Activated T-cell treated with anti-CD3 and anti-CD28 coated beads for 48 hours (primary cell): ENCODE data around the gene SPACA4.
A peak's percentile ranks its signal among the peaks of the same experiment; 100 is the strongest.
"Not testable (repeated sequence)": the region's sequence is repeated elsewhere in the genome, so short reads cannot be mapped to it uniquely, and the experiment has no call there.

Experiments
- DNase-seq: peaks from one replicate; pipeline ENCODE4 v3.0.0-alpha.2; 2020; ENCODE audit warnings: low read depth

Gene SPACA4

DNA sequence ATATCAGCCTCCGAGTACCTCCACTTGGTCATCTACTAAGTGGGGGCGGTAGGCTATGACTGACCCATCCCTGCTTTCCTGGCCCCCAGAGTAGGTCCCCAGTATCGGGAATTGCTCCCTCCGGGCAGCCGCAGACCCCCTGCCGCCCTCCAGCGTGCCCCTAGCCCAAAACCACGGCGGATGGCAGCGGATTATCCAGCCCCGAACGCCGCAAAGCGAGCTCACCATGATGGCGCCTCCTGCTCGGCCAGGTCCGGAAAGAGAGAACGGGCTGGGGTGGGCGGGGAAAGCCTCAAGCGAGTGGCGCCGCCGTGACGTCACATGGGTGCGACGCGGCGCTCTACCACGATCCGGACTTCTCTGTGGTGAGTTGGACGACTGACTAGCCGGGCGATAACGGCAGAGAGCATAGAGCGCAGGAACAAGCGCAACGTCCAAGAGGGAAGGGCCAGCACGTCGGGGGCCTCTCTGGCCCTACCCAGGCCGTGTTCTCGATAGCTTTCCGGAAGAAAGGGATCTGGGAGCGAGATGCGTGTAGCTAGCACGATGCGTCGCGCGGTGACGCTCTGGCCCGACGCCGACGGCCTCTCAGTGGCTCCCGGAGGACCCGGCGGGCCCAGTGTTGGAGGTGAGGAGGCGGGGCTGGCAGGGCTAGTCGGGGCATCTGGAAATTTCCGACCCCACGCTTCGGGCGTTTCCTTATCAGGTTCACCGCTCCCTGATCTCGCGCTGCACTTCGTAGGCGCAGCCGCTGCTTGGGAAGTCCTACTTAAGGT, 12.6 kb downstream of the SPACA4 start, which contains the start of the genes RPL18 and SPHK2:
RPL18 (minus strand) TSS at position 263 of the 776 bp plus-strand sequence; CDS start at position 228, 35 bp downstream.
SPHK2 (plus strand) TSS at position 591 of the 776 bp plus-strand sequence. CDS start 1,009 bp downstream, outside the sequence.
- DNase-seq = peak; percentile 94

DNA sequence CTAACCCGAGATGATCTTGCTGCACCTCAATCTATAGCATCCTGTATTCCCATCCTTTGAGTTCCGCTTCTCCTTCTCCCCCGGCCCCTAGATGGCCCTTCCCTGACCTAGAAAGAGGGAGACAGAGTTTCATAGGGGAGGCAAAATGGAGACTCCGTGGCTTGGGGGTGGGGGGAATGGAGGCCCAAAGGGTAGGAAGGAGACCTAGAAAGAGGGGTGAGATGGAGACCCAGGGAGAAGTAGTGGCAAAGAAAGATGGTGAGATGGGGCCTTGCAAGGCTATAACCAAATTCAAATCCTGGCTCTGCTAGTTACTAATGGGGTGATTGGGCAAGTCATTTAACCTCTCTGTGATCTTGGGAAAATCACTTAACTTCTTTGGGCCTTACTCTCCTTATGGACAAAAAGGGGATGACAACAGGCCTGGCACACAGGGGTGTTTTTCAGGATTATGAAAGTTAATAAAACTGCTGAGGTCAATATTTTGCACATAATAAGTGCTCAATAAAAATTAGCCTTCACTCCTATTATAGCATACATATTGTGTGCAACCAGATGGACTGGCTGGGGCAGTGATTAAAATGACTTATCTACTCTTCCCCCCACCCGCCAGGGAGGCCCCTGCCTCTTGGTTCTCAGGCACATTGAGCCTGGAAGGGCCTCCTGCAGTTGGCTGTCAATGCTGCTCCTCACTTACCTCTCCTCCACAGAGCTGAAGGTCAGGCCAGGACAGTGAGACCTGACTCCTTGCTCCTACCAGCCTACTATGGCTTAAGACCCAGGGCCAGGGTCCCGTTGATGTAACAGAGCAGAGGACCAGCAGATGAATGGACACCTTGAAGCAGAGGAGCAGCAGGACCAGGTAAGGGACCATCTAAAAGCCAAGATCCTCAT, 13.4 kb downstream of the SPACA4 start:
- DNase-seq = no peak

DNA sequence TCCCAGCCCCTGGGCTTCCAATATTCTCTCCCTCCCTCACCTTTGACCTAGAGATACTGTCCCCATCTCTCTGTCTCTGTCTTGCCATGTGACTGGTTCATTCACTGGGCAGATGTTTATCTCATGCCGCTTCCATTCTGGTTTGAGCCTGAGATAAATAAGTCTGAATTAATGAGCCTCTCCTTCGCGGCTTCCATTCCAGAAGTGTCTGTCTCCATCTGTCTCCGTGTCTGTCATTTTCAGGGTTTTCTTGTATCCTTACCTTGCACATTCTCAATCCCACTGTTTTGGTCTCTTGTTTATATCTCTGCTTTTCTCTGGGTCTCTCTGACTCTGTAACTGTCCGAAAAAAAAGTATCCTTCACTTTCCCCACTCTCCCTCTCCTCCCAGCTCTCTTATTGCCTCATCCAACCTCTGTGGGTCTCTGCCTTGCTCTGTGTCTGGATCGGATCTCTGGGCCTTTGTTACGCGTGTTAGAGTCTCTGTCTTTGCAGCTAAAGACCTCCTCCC, 17.1 kb downstream of the SPACA4 start:
- no peak for DNase-seq

DNA sequence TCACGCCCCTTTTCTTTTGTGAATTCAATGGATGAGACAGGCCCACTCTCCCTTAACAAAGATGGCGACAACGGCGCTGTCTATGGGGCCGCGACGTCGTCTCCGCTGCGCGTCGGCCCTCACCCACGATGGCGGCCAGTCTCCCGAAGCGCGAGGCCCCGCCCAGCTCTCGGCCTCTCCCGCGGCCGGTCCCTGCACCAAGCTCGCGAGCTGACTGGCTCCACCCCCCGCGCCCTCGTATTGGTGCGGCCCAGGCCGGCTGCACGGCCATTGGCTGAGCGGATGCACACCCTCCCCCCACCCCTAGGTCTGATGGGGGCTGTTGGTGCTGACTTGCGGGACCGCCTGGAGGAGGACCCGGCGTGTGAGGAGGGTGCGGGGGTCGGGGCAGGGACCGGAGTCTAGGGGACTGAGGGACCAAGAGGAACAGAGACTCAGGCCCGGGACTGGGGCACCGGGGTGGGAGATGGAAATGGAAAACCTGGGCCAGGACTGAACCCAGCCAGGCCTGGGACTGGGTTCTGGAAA, 17.6 kb downstream of the SPACA4 start:
- DNase-seq = peak; percentile 99

DNA sequence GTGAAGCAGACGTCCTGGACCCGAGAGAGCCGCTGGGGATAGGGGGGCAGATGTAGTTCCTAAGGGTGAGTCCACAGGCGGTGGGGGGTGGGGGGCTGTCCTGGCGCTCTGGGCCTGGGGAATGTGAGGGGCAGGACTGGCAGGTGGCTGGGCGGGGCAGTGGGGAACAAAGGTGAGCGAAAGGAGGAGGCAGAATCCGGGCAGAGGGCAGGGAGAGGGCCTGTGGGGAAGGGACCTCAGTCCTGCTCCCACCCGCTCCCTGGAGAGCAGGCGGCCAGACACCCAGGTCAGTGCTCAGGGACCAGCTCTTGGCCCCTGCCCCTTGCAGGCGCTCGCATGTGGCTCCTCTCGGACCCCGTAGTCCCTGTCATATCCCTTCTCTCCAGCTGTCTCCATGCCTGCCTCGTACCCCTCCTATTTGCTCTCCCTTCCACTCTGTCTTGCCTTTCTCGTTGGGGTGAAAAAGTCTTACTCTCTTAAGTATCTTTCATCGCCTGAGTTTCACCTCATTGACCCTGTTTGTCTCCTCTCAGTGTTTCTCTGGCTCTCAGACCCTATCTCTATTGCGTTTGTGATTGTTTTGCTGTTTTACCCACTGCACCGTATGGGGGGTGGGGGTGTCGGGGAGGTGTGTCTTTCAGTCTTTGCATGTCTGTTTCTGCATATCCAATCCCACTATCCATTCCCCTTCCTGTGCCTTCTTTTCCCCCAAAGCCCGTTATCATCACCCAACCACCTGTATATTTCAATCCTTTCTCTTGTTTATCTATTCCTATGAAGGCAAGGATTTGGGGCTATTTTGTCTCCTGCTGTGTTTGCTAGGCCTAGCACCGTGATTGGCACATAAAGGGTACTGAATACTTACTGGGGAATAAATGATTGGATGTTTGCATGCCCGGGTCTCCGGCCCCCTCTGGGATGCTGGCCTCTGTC, 18.5 kb downstream of the SPACA4 start:
- no peak for DNase-seq

DNA sequence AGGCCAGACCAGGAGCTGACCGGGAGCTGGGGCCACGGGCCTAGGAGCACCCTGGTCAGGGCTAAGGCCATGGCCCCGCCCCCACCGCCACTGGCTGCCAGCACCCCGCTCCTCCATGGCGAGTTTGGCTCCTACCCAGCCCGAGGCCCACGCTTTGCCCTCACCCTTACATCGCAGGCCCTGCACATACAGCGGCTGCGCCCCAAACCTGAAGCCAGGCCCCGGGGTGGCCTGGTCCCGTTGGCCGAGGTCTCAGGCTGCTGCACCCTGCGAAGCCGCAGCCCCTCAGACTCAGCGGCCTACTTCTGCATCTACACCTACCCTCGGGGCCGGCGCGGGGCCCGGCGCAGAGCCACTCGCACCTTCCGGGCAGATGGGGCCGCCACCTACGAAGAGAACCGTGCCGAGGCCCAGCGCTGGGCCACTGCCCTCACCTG, 19.4 kb downstream of the SPACA4 start:
- DNase-seq = no peak

DNA sequence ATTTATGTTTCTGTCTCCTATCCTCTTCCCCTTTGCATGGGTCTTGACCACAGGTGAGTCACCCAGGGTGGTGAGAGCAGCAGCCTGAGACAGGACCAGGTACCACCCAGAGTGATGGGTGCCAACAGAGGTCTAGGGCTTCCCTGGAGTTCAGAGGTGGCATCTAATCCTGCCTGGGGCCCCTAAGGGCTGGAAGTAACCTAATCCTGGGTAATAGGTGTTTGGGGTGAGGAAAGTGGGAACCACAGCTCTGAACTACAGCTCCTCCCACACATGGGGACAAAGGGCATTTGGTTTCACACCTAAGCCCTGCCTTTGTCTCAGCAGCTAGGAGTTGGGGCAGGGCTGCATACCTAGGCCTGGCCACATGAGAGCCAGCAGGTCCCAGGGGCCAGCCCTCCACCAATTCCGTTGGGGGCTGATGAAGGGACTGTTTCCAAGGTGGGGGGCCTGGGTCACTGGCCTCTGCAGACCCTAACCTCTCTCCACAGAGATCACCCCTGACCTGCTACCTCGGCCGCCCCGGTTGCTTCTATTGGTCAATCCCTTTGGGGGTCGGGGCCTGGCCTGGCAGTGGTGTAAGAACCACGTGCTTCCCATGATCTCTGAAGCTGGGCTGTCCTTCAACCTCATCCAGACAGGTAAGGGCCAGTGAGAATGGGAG, 20.8 kb downstream of the SPACA4 start:
- no peak for DNase-seq

DNA sequence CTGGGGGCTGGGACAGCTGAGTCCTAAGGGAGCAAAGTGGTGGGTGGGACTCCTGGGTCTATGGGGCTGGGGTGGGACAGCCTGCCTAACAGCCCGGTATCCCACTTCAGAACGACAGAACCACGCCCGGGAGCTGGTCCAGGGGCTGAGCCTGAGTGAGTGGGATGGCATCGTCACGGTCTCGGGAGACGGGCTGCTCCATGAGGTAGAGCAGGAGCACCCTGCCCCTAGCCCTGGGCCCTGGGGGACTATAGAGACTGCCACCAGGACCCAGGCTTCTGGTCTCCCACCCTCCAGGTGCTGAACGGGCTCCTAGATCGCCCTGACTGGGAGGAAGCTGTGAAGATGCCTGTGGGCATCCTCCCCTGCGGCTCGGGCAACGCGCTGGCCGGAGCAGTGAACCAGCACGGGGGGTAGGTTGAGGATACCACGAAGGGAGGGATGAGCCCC, 21.3 kb downstream of the SPACA4 start:
- no peak for DNase-seq

DNA sequence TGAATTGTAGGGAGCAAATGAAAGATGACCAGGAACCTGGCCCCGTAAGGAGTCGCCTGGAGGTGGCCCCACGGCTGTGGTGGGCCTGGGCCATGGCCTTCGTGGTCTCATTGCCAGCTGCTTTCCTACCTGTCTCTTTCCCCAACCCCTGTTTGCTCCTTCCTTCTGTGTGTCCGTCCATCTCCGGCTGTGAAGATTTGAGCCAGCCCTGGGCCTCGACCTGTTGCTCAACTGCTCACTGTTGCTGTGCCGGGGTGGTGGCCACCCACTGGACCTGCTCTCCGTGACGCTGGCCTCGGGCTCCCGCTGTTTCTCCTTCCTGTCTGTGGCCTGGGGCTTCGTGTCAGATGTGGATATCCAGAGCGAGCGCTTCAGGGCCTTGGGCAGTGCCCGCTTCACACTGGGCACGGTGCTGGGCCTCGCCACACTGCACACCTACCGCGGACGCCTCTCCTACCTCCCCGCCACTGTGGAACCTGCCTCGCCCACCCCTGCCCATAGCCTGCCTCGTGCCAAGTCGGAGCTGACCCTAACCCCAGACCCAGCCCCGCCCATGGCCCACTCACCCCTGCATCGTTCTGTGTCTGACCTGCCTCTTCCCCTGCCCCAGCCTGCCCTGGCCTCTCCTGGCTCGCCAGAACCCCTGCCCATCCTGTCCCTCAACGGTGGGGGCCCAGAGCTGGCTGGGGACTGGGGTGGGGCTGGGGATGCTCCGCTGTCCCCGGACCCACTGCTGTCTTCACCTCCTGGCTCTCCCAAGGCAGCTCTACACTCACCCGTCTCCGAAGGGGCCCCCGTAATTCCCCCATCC, 22.1 kb downstream of the SPACA4 start:
- no peak for DNase-seq

- no peak for DNase-seq
Measured at GRCh38 chr19:48629297-48629598, 22.7 kb downstream of the SPACA4 start.

- DNase-seq = no peak
Measured at GRCh38 chr19:48629599-48630295, 23.2 kb downstream of the SPACA4 start.

DNA sequence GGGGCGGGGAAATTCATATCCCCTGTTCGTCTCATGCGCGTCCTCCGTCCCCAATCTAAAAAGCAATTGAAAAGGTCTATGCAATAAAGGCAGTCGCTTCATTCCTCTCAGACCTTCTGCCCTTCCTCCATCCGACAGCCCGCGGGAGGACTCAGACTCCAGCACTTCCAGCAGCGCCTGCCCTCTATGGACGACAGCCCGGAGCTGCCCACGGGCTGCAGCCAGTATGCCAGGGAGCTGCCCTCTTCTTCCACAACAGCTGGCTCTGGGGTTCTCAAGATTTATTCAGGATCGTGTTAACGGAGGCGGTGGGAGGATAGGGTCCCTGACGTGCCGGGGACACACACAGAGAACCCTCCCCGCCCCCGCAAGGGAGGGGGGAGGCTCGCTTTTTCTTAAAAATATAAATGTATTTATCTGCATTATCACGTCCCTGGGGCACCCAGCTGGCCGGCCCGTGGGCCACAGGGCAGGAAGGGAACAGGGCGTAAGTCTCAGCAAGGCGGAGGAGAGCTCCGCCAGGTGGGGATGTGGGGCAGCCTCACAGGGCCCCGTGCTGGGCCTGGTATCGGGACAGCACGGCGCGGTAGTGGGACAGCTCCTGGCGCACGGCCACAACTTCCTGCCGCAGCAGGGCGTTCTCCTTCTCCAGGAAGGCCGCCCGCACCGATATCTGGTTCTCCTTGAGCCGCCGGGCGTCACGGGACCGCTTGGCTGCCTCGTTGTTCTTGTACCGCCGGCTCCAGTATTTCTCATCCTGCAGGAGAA, 23.9 kb downstream of the SPACA4 start:
- no peak for DNase-seq

DNA sequence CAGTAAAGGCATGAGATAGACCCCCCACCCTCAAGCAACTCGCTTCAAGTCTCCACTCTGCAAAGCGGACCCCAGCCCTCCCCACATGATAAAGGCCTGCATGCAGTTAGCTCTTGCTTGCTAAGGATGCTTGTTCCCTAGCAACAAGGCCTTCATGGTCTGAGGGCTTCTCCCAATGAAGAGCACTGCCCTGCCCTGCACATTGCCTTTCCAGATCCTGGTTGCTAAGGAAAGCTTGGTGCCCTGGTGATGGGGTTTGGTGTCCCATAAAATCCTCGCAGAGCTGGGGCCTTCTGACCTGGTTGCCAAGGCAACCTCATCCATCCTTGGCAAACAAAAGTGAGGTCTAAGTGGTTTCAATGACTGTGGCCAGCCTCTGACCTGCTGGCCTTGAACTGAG, 24.7 kb downstream of the SPACA4 start:
- DNase-seq = no peak

GRCh38 chr19:48632286-48632685, 25.7 kb downstream of the SPACA4 start:
- not testable (repeated sequence) for DNase-seq

DNA sequence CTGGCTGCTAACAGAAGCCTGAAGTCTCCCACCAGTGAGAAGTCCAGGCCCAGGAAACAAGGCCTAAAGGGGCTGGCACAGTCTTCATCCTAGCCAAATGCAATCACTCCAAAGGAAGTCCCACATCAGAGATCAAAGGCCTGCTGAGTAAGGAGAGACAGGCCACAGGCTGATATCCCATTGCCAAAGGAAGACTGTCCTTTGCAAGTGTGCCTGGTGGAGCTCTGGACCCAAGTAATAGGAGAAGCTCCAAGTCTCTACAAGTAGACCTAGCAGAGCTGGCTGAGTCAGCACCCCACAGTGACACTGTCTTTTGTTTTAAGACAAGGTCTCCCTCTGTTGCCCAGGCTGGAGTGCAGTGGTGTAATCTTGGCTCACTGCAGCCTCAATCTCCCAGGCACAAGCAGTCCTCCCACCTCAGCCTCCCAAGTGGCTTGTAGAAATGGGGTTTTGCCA, 26.2 kb downstream of the SPACA4 start:
- no peak for DNase-seq

- no peak for DNase-seq
Measured at GRCh38 chr19:48633148-48634035, 26.9 kb downstream of the SPACA4 start.

DNA sequence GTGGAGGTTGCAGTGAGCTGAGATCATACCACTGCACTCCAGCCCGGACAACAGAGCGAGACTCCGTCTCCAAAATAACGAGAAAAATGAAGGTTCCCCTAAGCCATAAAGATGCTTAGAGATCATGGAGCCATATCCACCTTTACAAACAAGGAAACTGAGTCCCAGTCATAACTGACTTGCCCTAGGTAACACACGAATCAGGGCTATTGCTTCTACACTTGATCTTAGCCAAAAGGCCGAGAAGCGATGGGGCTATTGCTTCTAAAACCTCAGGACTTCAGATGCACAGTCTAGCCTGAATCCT, 27.4 kb downstream of the SPACA4 start:
- DNase-seq = no peak
